Inflammatory macrophage treated with lipopolysaccharide for 1 hour (primary cell): ENCODE data around the gene PANK1.

Experiments used
- DNase-seq, 2 donors: peaks; one replicate each; pipeline ENCODE4 v3.0.0-alpha.2; 2020 to 2022

PANK1 gene

DNA sequence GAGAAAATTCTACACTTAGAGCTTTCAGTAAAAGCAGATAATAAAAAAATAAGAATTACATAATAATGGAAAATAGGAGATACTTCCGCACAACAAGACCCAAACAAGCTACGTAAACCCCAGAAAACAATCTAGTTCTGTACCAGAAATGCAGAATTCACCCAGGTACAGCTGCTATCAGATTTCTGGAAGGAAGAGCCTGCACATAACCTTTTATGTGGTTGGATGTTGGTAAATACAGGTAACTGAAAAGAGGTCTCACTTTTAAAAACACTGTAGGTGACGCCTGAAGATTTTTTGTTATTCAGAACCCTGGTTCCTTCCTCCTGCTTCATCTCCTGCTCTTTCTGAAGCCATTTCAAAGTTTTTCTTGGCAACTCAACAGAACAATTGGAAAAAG is 29.9 kb downstream of the PANK1 start:
- no peak for DNase-seq

DNA sequence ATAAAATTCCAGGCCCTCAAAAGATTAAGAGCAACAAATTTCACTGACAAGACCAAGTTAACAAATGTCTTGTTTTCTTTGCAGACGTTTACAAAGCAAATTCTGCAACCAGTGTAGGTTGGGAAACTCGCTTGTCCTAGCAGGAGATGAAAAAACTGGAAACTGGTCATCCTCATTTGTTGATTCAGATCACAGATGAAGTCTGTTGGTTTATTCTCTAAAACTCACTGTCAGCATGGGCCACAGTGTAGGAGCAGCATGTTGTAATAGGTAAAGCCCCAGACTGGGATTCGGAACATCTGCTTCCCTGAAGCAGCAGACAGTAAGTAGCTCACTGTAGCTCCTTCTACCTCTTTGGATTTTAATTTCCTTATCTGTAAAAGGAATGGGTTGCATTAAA is 31.5 kb downstream of the PANK1 start:
- no peak for DNase-seq

DNA sequence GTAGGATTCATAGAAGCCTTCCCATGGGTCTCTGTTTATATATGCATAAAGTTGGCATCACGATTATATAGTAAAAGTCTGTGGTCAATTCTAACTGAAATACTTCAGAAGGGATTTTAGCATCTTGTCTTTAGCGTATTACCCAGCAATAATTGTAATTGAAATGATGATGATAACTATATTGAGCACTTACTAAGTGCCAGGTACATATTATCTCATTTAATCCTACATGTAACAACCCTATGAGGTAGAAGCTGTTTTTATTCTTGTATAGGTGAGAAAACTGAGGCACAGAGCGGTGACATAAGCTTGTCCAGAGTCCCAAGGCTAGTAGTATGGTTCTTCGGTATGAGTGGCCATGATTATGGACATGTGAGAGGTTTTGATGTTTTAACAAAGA is 33.8 kb downstream of the PANK1 start:
- DNase-seq = no peak

DNA sequence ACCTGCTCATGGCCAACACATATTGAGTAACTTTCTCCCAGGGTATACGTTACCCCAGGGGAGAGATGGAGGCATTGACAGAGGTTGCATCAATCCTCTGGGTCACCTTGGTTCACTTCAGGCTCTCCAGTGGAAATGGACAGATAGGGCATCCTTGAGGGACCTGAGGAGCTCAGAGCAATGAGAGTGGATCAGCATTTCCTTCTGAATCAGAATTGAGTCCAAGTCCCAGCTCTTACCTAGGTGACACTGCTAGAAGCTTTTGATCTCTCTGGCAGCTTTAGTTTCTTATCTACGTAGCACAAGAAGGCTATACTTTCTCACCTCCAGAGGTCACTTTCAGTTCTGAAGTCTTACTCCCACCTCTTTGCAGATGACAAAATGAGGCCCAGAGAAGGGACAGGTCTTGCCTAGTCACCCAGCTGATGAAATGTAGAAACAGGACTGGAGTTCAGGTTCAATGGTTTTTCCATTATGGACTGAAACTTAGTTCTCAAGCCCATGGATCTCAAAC is 35.2 kb downstream of the PANK1 start:
- DNase-seq = no peak

DNA sequence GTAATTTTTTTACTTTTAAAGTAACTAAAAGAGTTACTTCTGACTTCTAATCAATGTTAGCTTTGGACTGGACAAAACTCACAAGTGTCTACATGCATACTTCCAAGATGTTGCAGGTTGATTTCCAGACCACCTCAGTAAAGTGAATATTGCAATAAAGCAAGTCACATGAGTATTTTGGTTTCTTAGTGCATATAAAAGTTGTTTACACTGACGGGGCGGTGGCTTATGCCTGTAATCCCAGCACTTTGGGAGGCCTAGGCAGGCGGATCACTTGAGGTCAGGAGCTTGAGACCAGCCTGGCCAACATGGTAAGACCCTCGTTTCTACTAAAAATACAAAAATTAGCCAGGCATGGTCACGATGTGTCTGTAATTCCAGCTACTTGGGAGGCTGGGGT is 40.8 kb downstream of the PANK1 start:
- no peak for DNase-seq

DNA sequence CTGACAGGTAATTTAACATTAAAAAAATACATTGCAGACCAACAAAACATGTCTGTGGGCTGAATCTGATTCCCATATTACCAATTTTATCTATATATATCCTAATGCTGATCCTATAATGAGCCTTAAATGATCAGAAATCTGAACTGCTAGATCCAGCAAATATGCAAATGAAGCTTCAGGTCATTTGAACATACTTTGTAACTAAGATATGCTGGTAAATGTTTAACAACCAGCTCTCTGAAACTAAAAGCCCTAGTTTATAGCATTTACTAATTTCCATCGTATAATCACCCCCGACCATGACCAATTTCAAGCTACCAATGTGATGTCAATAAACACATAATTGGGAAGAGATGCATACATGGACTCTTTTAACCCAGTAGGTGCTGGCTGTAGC is 42.1 kb downstream of the PANK1 start:
- no peak for DNase-seq

DNA sequence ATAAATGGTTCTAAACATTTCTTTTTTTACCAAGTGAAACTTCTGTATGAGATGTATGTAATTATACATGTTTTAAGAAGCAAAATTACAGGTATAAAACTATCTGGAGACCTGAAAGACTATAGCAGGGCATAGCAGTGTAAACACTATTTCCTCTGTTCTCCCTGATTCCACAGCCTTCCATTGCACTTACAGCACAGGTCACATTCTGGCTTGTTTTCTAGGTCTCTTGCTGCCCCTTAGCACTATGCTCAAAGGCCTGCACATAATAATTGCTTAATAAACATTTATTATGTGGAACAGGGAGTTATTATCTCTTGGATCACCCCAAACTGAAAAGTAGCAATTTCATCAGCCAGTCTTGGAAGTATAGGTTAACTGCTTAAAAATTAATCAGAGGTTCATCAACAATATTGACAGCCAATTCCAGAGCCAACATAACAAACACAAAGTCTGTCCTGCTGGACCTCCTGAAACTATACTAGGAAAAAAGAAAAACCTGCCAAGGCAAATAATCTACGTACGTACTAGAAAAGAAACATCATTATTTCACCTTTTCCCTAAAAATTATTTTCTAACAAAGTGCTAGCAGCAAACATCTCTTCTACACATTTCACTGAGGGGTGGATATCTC is 43.2 kb downstream of the PANK1 start:
- DNase-seq = no peak

DNA sequence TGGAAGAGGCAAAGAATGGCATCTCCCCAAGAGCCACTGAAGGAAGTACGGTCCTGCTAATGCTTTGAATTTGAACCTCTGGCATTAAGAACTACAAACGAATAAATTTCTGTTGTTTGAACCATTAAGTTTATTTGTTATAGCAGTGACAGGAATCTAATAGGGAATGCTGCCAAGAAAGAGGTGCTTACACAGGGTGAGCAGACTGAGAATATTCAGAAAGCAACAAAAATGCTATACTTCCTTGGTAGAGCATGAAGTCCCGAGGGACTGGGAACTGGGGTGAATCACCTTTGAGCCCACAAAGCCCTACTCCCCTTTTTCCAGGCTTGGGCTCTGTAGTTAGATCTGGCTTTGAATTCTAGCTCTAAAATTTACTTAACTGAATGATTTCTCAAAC is 45.0 kb downstream of the PANK1 start:
- DNase-seq = no peak

DNA sequence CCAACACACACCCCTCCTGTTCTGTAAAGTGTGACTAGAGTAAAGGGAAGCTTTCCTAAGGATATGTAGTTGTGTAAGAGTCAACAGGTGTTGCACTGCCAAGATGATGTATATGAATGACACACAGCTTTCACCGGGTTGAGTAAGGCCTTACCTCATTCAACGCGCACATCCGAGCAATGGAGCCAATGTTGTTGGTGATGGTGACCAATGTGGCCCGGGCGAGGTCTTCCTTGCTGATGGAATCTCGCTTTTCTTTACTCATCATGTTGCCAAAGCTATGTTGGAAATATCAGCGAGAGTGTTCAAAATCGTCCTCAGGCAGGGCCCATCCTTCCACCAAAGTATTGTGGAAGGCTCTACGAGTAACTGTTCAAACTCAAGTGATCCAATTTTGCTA is 52.0 kb downstream of the PANK1 start:
- DNase-seq = no peak

DNA sequence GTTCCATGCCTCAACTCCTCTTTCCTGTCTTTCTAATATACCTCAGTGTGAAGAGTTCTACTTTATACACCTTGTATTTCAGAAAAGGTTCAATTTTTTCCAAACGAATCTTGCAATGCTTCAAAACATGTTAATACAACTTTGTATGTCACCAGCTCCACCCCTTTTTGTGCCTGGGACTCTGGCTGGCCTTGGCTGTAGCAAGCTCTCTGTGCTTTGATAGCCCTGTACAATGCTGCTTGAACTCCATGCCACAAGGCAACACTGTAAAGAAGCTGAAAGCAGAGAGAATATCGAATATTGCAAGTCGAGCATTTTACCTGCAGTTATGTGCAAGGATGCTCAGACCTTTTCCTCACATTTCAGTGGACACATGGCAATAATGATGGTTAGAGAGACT is 52.5 kb downstream of the PANK1 start:
- no peak for DNase-seq

DNA sequence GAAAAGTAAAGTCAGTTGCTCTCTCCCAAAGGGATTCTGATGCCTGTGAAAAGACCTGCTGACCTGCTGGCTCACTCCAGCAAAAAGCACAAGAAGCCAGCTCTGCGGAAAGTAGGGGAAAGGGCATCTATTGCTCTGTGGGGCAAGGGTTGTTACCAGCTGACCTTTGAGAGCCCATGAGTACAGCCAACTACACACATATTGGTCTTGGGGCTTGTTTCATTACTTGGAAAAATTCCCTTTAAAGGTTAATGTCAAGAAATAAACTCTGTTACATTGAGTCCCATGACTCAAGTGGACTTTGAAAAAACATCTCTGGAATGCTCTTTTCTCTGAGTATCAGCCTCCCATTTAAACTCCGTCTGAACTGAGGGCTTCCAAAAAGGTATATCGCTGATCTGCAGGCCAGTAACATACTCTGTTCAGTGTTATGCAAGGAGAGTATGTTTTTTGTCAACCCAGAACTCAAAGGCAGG is 53.2 kb downstream of the PANK1 start:
- no peak for DNase-seq

DNA sequence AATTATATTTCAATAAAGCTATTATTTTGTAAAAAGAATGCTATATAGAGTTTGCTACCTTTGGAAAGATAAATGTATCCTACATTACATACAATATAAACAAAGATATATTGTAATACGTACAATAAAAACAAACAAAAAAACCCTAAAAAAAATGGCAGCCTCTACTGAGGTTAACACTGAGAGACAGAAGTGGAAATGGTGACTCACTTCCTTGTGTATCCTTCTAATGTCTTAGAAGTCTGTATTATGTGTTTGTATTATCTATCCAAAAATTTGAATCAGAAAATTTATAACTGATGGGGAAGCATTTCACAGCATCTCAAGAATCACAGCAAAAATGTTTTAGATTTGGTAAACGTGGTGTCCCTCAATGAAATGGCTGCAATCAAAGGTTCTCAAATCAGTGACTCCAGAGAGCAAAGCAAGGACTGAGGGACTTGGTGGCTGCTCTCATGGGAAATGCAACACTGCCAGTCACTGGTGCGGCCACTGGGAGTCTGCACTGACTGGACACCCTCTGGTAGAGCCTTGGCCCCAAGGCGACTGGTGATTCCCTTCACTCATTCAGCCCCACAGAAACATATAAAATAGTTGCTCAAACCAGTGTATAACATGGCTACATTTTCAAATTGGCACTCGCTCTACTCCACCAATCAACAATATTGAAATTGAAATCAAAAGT is 53.8 kb downstream of the PANK1 start:
- no peak for DNase-seq

DNA sequence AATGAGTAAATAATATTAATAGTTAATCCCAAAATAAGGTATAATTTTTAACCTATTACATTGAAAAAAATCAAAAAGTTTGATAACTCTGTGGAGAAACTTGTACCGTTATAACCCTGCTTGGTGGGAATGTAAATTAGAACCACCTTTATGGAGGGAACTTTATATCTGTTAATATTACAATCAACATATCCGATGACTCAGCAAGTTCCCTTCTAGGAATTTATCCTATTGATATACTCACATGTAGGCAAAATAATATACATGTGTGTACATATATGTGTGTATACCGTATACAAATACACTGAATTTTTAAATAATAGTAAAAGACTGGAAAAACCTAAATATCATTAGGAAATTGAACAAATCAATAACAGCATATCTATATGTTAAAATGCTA is 54.7 kb downstream of the PANK1 start:
- no peak for DNase-seq

DNA sequence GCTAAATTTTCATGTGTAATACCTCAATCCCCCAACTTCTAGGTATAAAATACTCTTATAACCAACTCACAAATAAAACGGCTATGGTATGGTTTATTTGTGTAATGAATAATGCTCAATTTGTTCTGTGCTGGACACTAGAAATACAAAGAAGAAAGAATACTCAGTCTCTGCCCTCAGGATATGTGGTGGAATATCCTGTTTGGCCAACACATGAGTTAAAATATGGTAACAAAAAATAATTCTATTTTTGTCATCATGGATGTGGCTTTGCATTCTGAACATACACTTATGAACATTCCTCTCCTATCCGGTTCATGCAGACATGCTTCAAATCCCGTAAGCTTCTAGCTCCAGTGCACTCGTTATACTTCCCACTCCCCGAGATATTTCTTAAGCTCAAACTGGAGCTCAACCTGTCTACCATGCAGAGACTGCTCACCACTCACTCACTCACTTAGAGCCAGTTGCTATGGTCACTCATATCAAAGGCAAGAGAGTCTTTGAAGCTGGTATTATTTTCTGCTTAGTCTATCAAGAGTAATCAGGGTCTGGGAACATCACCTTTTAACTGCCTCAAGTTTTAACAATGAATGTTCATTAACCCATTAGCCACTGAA is 55.8 kb downstream of the PANK1 start:
- DNase-seq = no peak

DNA sequence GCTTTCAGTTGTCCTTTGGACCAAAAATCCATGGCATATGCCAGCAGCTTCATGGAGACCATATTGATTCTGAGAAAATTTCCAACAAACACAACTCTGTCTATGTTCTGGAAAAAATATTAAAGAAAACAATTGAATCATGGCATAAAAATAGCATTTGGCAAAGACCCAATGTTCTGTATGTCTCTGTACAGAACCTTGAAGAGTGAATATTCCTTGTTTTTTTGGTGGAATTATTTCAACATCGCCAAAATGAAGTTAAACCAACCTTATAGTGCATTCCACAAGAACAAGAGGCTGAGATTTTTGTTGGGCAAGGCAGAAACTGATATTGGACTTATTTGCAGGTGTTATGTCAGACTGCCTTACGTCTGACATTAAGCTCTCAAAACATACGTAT is 56.4 kb downstream of the PANK1 start:
- no peak for DNase-seq

DNA sequence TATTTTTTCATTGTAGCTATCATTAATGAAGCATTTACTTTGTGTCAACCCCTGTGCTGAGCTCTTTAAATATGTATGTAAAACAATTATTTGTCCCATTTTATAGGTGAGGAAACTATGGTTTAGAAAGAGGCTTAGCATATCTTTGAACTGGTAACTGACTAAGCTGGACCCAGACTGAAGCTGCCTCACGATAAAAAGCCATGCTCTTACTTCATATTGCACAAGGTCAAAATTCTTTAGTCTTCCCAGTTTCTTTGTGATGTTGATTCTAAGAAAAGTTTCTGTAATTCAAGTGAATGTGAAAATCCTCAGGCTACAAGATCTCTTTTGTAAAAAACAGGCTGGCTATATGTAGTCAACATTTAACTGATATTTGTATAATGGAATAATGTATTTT is 63.0 kb downstream of the PANK1 start:
- no peak for DNase-seq

DNA sequence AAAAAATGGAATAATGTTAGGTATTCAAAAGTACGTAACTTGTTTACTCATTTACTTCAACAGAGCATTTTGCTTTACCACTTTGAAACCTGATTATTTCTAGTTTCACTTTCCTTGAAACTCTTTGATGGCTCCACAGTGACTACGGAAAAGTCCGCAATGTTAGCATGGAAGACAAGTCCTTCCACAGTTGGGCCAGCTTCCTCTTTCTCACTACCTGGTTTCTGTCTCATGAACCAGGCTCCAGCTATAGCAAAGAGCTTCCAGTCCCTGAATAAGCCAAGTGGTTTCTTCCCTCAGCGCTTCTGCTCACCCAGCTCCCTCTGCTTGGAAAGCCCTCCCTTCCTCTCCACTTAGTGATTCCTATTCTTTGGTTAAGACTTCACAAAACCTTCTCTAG is 64.8 kb downstream of the PANK1 start:
- peak; percentile 14 to 20 for DNase-seq

DNA sequence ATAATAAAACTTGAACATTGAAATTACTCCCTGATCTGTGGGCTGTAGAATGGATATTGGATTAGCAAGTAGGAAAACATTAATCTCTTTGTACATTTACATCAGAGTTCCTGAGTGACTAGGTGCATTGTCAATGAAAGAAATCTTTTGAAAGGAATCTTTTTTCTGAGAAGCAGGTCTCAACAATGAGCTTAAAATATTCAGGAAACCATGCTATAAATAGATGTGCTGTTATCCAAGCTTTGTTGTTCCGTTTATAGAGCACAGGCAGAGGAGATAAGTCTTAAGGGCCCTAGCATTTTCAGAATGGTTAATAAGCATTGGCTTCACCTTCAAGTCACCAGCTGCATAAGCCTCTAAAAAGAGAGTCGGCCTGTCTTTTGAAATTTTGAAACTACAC is 68.3 kb downstream of the PANK1 start:
- no peak for DNase-seq

DNA sequence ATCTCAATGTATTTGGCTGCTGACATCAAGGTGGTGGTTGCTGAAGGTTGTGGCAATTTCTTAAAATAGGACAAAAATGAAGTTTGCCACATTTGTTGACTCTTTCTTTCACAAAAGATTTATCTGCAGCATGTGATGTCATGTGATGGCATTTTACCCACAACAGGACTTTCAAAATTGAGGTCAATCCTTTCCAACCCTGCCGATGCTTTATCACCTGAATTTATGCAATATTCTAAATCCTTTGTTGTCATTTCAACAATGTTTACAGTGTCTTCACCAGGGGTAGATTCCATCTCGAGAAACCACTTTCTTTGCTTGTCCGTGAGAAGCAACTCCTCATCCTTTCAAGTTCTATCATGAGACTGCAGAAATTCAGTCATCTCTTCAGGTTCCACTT is 69.0 kb downstream of the PANK1 start:
- DNase-seq = no peak

DNA sequence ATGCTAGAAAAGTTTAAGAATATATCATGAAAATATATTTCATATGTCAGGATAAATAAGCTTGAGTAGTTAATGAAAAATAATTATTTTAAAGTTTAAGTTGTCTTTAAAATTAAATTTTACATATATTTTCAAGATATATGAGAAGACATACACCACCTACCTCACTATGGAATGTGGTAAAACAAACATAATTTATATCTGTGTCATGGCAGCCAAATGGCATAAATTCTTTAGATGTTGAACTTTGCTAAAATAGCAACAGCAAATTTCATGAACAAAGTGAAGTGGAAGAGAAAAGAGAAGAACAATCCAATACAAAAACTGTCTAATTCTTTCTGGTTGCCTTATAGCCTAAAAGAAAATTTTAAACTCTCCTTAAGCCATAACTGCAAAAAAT is 70.0 kb downstream of the PANK1 start:
- DNase-seq = no peak

DNA sequence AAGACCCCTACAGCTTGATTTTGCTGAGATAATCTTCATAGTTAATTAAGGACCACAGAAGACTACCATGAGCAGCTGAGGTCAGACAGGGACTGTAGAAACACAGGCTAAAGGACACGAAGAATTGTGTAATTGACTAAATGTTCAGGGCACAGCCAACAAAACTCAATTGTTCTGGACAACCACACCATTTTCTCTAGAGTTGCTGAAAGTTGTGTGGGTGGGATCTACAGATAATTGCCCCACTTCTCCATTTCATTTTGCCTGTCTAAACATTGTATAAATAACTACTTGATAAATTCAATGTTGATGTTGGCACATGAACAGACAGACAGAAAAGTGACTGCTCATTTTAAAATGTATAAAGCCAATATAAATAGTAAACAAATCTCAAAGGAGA is 70.7 kb downstream of the PANK1 start:
- DNase-seq = peak; percentile 16 to 31

DNA sequence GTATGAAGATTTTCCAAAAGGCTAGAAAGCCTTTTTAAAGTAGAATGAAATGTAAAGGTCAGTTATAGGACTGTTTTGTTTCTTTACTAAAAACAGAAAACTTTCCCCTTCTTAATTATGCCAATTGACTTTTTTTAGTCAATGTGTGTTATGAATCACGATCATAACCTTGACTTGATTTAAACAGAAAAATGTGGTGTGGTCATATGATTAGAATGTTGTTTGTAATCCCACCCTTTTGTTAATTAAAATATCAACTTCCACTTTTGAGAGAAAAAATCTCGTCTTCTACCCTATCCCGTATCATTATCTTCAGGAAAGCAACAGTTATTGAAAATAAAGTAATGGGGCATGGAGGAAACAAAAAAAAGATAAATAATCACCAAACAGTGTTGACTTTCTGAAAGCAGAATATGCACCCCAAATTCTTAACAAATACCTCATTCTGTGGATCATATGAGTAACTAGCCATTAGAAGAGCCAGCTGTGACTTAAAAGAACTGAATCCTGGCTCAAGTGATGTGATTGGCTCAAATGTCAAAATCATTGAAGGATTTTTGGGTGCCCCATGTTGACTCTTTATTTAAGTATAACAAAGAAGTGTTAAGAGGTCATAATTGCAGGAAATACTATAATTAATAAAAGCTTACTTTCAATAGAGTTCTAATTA is 77.3 kb downstream of the PANK1 start:
- DNase-seq = no peak

DNA sequence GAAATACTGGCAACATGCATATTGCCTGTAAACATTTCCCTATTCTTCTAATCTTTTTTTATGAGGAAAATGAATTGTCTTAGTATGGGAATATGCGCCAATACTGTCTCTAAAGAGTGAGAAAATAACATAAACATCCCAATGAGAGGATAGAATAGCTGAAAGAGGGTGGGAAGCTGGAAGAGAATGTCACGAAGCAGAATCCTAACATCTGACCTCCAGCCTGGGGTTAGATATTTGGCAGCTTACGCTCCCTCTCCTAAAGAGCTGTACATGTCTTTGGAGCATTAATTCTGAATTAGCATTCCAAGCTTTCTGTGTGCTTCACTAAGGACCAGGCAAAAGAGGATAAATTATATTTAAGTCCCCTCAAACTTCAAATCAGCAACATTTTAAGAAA is 78.0 kb downstream of the PANK1 start:
- no peak for DNase-seq
